Measurements from ENCODE around the gene HERC4. TPM values are rescaled to one million over a fixed set of nuclear protein-coding genes. Genes with fewer than 3 reads are reported as not detected.

The HERC4 gene
- polyA plus RNA-seq, 1 donor from 2014 or later = 45.6 TPM

DNA sequence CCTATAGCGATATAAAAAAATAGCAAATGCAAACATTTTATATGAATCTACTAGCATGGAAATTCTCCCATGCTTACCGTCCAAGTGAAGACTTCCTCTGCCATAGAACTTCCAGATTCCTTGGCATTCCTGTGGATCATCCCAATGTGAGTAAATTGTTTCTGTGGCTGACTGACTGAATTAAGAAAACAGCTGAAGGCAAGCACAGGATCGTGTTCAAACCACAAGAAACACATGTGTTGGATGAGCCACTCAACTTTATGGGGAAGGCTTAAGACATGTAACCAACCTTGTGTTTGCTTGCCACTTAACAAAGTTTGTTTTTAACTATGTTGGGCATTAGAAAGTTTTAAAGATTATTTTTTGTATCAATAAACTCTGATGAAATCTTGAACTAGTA is 31.6 kb upstream of the HERC4 start:
- Histone ChIP-seq H3K4me2 (ENCODE audit: low read length) (no peak overlapping the region), H3K9ac (ENCODE audit: low read length) (no peak overlapping the region), H3K27me3 (ENCODE audit: insufficient read depth, low read depth, low read length) (no peaks in the 10 kb centered on the region), H3K4me3 (ENCODE audit: low read length) (no peak overlapping the region), H4K20me1 (ENCODE audit: insufficient read depth) (no peaks in the 10 kb centered on the region), H3K36me3 (ENCODE audit: insufficient read depth, low read length) (no peaks in the 10 kb centered on the region), H3F3A (ENCODE audit: insufficient read depth, low read length, poor library complexity, severe bottlenecking) (no peaks in the 10 kb centered on the region), H2AFZ (ENCODE audit: low read depth, low read length) (no peak overlapping the region), H3K9me3 (ENCODE audit: low read length) (no peaks in the 10 kb centered on the region), H3K79me2 (replicated peaks; ENCODE audit: insufficient read depth, low read length) (no peaks in the 10 kb centered on the region), H3K27ac (ENCODE audit: low read length) (no peak overlapping the region), H3K9me2 (ENCODE audit: insufficient read depth, low read length) (no peaks in the 10 kb centered on the region)
- TF ChIP-seq MXI1 (conservative IDR thresholded peaks at IDR 0.05; ENCODE audit: poor library complexity, severe bottlenecking) = no peak
- TF ChIP-seq, protein P1, sequence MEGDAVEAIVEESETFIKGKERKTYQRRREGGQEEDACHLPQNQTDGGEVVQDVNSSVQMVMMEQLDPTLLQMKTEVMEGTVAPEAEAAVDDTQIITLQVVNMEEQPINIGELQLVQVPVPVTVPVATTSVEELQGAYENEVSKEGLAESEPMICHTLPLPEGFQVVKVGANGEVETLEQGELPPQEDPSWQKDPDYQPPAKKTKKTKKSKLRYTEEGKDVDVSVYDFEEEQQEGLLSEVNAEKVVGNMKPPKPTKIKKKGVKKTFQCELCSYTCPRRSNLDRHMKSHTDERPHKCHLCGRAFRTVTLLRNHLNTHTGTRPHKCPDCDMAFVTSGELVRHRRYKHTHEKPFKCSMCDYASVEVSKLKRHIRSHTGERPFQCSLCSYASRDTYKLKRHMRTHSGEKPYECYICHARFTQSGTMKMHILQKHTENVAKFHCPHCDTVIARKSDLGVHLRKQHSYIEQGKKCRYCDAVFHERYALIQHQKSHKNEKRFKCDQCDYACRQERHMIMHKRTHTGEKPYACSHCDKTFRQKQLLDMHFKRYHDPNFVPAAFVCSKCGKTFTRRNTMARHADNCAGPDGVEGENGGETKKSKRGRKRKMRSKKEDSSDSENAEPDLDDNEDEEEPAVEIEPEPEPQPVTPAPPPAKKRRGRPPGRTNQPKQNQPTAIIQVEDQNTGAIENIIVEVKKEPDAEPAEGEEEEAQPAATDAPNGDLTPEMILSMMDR (IDR thresholded peaks at IDR 0.05; ENCODE audit: poor library complexity, severe bottlenecking) = no peak
- TF ChIP-seq POLR2AphosphoS5 (IDR thresholded peaks at IDR 0.05) = no peak
- TF ChIP-seq TAF1 (IDR thresholded peaks at IDR 0.05; ENCODE audit: low read depth) = no peak
- no peak for TF ChIP-seq EZH2 (IDR thresholded peaks at IDR 0.05; ENCODE audit: borderline replicate concordance, insufficient read depth, low read length, poor library complexity, severe bottlenecking)
- TF ChIP-seq RAD21 (conservative IDR thresholded peaks at IDR 0.05) = no peak
- TF ChIP-seq SMC3 (conservative IDR thresholded peaks at IDR 0.05; ENCODE audit: poor library complexity) = no peak
- TF ChIP-seq, protein P2, sequence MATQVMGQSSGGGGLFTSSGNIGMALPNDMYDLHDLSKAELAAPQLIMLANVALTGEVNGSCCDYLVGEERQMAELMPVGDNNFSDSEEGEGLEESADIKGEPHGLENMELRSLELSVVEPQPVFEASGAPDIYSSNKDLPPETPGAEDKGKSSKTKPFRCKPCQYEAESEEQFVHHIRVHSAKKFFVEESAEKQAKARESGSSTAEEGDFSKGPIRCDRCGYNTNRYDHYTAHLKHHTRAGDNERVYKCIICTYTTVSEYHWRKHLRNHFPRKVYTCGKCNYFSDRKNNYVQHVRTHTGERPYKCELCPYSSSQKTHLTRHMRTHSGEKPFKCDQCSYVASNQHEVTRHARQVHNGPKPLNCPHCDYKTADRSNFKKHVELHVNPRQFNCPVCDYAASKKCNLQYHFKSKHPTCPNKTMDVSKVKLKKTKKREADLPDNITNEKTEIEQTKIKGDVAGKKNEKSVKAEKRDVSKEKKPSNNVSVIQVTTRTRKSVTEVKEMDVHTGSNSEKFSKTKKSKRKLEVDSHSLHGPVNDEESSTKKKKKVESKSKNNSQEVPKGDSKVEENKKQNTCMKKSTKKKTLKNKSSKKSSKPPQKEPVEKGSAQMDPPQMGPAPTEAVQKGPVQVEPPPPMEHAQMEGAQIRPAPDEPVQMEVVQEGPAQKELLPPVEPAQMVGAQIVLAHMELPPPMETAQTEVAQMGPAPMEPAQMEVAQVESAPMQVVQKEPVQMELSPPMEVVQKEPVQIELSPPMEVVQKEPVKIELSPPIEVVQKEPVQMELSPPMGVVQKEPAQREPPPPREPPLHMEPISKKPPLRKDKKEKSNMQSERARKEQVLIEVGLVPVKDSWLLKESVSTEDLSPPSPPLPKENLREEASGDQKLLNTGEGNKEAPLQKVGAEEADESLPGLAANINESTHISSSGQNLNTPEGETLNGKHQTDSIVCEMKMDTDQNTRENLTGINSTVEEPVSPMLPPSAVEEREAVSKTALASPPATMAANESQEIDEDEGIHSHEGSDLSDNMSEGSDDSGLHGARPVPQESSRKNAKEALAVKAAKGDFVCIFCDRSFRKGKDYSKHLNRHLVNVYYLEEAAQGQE (IDR thresholded peaks at IDR 0.05; ENCODE audit: borderline replicate concordance) = no peak
- no peak for TF ChIP-seq EP300 (conservative IDR thresholded peaks at IDR 0.05; ENCODE audit: poor library complexity, severe bottlenecking)

DNA sequence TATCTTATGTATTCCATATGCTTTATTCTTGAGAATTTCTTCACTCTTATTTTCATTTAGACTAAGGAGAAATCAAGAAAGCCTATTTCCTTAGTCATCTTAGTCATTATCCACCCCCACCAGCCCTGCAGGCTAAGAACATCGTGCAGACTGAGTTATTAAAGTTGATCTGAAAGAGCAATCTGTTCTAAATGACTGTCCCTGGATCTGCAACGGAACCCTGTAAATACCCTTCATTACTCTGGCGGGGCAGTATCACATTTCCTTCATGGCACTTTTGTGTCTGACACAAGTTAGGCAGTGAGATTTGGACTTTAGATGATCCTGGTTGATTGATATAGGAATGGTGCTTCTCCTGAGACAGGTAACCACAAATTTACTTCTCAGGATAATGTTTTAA is 30.7 kb upstream of the HERC4 start:
- no peak for TF ChIP-seq MXI1 (conservative IDR thresholded peaks at IDR 0.05; ENCODE audit: poor library complexity, severe bottlenecking)
- TF ChIP-seq EZH2 (IDR thresholded peaks at IDR 0.05; ENCODE audit: borderline replicate concordance, insufficient read depth, low read length, poor library complexity, severe bottlenecking) = no peak
- TF ChIP-seq POLR2AphosphoS5 (IDR thresholded peaks at IDR 0.05) = no peak
- TF ChIP-seq TAF1 (IDR thresholded peaks at IDR 0.05; ENCODE audit: low read depth) = no peak
- no peak for TF ChIP-seq SMC3 (conservative IDR thresholded peaks at IDR 0.05; ENCODE audit: poor library complexity)
- no peaks in the 10 kb centered on the region for H3K9me3 ChIP-seq (ENCODE audit: low read length)
- H3F3A ChIP-seq (ENCODE audit: insufficient read depth, low read length, poor library complexity, severe bottlenecking) = no peaks in the 10 kb centered on the region
- no peaks in the 10 kb centered on the region for H3K27me3 ChIP-seq (ENCODE audit: insufficient read depth, low read depth, low read length)
- H3K36me3 ChIP-seq (ENCODE audit: insufficient read depth, low read length) = no peaks in the 10 kb centered on the region
- H3K27ac ChIP-seq (ENCODE audit: low read length) = no peak overlapping the region
- H2AFZ ChIP-seq (ENCODE audit: low read depth, low read length) = no peak overlapping the region
- no peaks in the 10 kb centered on the region for H3K9me2 ChIP-seq (ENCODE audit: insufficient read depth, low read length)
- H3K79me2 ChIP-seq (replicated peaks; ENCODE audit: insufficient read depth, low read length) = no peaks in the 10 kb centered on the region
- no peak overlapping the region for H3K4me3 ChIP-seq (ENCODE audit: low read length)
- H3K9ac ChIP-seq (ENCODE audit: low read length) = no peak overlapping the region
- no peak overlapping the region for H3K4me2 ChIP-seq (ENCODE audit: low read length)
- no peaks in the 10 kb centered on the region for H4K20me1 ChIP-seq (ENCODE audit: insufficient read depth)
